HG02981 (cell line): ENCODE measurements around the gene RBMY1A1.
A peak's percentile ranks its signal among the peaks of the same experiment; 100 is the strongest.
"Not testable (repeated sequence)": the region's sequence is repeated elsewhere in the genome, so short reads cannot be mapped to it uniquely, and the experiment has no call there.

ENCODE experiments used
- ATAC-seq: cut with Tn5 transposase; IDR thresholded peaks from one replicate; pipeline ENCODE4 v1.9.1; 2021; ENCODE audit warnings: mild to moderate bottlenecking, moderate library complexity; ENCODE audit not compliant: unreplicated experiment

Gene RBMY1A1

GRCh38 chrY:21534579-21534978 lies at the start of gene RBMY1A1:
Gene RBMY1A1 (plus strand): TSS chrY:21534879. CDS start chrY:21536892, 2,013 bp downstream.
- ATAC-seq = not testable (repeated sequence)

- ATAC-seq = not testable (repeated sequence)
Observed at GRCh38 chrY:21511038-21511437, 23.6 kb upstream of the RBMY1A1 start, which contains the start of gene RBMY1B. Gene RBMY1B (plus strand): TSS chrY:21511338. CDS start chrY:21513351, 2,013 bp downstream.

- peak; percentile 83 for ATAC-seq
Observed at GRCh38 chrY:21559316-21559984, 24.8 kb downstream of the RBMY1A1 start.

GRCh38 chrY:21585449-21585848 lies 50.8 kb downstream of the RBMY1A1 start:
- ATAC-seq = no peak

GRCh38 chrY:21586454-21586853 lies 51.8 kb downstream of the RBMY1A1 start:
- not testable (repeated sequence) for ATAC-seq

- no peak for ATAC-seq
Observed at GRCh38 chrY:21592059-21592458, 57.4 kb downstream of the RBMY1A1 start.

GRCh38 chrY:21596287-21596686 lies 61.6 kb downstream of the RBMY1A1 start:
- not testable (repeated sequence) for ATAC-seq
